ENCODE data around the gene STK25. TPM values are rescaled to one million over a fixed set of nuclear protein-coding genes. Genes with fewer than 3 reads are reported as not detected.

The STK25 gene
- total RNA-seq, 3 donors from 2014 or later = 102 to 139 (median 126) TPM

DNA sequence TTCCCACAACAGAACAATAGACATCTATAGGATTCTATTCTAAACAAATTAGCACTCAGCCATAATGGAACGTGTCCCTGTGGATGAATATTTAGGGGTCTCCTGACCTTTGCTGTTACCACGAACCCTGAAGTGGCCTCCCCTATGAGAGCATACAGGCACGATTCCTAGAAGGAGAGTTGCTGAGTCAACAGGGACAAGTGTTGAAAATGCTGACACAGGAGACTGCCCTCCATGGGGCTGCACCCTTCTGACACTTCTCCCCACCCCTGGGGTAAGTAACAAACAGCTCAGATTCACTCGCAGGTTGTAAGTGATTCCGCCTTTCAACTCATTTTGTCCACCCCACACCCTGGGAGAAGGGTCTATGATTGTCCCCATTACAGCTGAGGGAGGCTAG is 14.1 kb upstream of the STK25 start:
- no peak for DNase-seq (ENCODE audit: low spot score in 2 of 2)
- H3K27ac ChIP-seq = no peak overlapping the region
- peaks cover 0 to 13% of the 10 kb centered on the region in 2 donors for H3K27me3 ChIP-seq
- H3K4me3 ChIP-seq = no peak overlapping the region
- no peaks in the 10 kb centered on the region for H3K9me3 ChIP-seq
- intact Hi-C loops (cut with DNase I; ENCODE audit: low total_unique reads) = no loop called here
- TF ChIP-seq POLR2A (IDR thresholded peaks at IDR 0.05) (no peak), POLR2AphosphoS5 (IDR thresholded peaks at IDR 0.05) (no peak)
- TF ChIP-seq, protein P1, sequence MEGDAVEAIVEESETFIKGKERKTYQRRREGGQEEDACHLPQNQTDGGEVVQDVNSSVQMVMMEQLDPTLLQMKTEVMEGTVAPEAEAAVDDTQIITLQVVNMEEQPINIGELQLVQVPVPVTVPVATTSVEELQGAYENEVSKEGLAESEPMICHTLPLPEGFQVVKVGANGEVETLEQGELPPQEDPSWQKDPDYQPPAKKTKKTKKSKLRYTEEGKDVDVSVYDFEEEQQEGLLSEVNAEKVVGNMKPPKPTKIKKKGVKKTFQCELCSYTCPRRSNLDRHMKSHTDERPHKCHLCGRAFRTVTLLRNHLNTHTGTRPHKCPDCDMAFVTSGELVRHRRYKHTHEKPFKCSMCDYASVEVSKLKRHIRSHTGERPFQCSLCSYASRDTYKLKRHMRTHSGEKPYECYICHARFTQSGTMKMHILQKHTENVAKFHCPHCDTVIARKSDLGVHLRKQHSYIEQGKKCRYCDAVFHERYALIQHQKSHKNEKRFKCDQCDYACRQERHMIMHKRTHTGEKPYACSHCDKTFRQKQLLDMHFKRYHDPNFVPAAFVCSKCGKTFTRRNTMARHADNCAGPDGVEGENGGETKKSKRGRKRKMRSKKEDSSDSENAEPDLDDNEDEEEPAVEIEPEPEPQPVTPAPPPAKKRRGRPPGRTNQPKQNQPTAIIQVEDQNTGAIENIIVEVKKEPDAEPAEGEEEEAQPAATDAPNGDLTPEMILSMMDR (IDR thresholded peaks at IDR 0.05) = no peak
- no peaks in the 10 kb centered on the region for H3K4me1 ChIP-seq
- no peaks in the 10 kb centered on the region for H3K36me3 ChIP-seq

DNA sequence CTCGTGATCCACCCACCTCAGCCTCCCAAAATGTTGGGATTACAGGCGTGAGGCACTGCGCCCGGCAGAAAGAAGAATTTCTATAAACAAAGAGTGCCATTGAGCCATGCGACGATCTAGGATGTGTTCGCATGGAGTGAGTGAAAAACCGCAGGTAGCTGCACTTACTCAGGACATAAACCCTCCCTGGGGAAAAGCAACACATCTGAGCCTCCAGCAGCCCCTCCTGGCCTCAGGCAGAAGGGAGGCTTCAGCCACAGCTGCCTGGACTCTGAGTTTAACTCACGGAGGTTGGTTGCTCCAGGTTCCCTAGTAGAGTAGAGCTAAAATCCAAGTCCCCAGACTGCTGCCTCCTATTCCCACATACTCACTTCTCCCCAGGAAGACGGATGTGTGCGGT is 11.3 kb upstream of the STK25 start:
- Histone ChIP-seq H3K9me3 (no peaks in the 10 kb centered on the region), H3K4me3 (no peak overlapping the region), H3K27ac (no peak overlapping the region), H3K27me3 (peaks cover 0 to 13% of the 10 kb centered on the region in 2 donors), H3K4me1 (no peaks in the 10 kb centered on the region), H3K36me3 (no peaks in the 10 kb centered on the region)
- no peak for TF ChIP-seq POLR2A (IDR thresholded peaks at IDR 0.05)
- DNase-seq (ENCODE audit: low spot score in 2 of 2) = no peak
- intact Hi-C loops (cut with DNase I; ENCODE audit: low total_unique reads) = no loop called here

DNA sequence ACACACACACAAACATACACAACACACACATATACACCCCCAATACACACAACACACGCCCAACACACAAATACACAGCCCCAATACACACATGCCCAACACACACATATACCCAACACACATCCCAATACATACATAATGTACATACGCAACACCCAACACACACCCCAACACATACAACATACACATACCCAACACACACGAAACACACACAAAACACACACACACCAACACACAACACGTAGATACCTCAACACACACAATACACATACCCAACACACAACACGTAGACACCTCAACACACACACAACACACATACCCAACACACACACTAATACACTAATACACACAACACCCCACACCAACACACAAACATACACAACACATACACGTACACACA is 8.9 kb upstream of the STK25 start:
- H3K27me3 ChIP-seq = peaks cover 0 to 10% of the 10 kb centered on the region in 2 donors
- H3K4me1 ChIP-seq = no peaks in the 10 kb centered on the region
- intact Hi-C loops (cut with DNase I; ENCODE audit: low total_unique reads) = no loop called here
- H3K27ac ChIP-seq = no peak overlapping the region
- TF ChIP-seq POLR2AphosphoS5 (IDR thresholded peaks at IDR 0.05) (no peak), POLR2A (IDR thresholded peaks at IDR 0.05) (no peak)
- TF ChIP-seq, protein P1 (IDR thresholded peaks at IDR 0.05) = no peak
- no peak overlapping the region for H3K4me3 ChIP-seq
- H3K9me3 ChIP-seq = no peaks in the 10 kb centered on the region
- no peaks in the 10 kb centered on the region for H3K36me3 ChIP-seq
- no peak for DNase-seq (ENCODE audit: low spot score in 2 of 2)

DNA sequence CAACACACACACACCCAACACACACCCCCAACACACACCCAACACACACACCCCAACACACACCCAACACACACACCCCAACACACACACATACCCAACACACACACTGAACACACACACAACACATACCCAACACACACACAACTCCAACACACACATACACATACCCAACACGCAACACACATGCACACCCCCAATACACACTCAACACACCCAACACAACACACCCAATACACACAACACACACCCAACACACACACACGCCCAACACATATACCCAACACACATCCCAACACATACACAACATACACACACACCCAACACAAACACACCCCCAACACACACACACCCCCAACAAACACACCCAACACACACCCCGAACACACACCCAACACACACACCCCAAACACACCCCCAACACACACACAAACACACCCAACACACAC is 8.2 kb upstream of the STK25 start:
- TF ChIP-seq POLR2AphosphoS5 (IDR thresholded peaks at IDR 0.05) (no peak), POLR2A (IDR thresholded peaks at IDR 0.05) (no peak)
- TF ChIP-seq, protein P1 (IDR thresholded peaks at IDR 0.05) = no peak
- DNase-seq (ENCODE audit: low spot score in 2 of 2) = no peak
- intact Hi-C loops (cut with DNase I; ENCODE audit: low total_unique reads) = no loop called here

DNA sequence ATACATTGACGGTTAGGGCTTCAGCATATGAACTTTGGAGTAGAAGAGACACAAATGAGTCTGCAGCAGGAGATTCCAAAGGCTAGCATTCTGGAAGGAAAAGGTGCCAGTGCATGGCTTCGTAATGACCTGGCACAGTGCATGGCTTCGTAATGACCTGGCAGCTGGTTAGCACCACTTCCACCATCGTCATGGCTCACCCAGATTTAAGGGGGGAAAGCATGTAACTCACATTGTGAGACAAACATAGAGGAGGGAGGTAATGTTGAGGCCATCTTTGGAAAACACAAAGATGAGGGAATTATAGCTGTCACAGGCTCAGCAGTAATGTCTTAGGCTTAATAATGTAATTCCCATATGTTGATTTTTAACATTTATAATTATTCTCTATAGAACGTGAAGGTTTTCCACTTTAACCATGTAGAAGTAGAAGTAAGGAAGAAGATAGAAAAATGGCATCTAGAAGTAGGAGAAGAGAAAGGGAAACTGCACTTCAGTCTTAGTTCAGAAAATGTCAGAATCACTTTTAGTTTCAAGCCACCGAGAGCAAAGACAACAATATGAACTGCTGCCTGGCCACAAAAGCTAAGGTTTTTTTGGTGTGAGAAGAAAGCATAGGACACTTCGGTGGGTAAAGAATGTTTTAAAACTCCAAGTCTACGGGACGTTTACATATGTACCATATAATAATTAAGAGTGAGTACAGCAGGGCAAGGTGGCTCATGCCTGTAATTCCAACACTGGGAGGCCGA is 6.8 kb upstream of the STK25 start:
- H3K27ac ChIP-seq = no peak overlapping the region
- H3K27me3 ChIP-seq = no peaks in the 10 kb centered on the region
- intact Hi-C loops (cut with DNase I; ENCODE audit: low total_unique reads) = no loop called here
- no peaks in the 10 kb centered on the region for H3K4me1 ChIP-seq
- DNase-seq (ENCODE audit: low spot score in 2 of 2) = no peak
- H3K4me3 ChIP-seq = no peak overlapping the region
- no peaks in the 10 kb centered on the region for H3K36me3 ChIP-seq
- TF ChIP-seq, protein P1 (IDR thresholded peaks at IDR 0.05) = no peak
- TF ChIP-seq POLR2AphosphoS5 (IDR thresholded peaks at IDR 0.05) (no peak), POLR2A (IDR thresholded peaks at IDR 0.05) (no peak)
- H3K9me3 ChIP-seq = no peaks in the 10 kb centered on the region

More for the DNA sequence above, 8.2 kb upstream of the STK25 start:
- no peak overlapping the region for H3K27ac ChIP-seq
- no peaks in the 10 kb centered on the region for H3K36me3 ChIP-seq
- no peak overlapping the region for H3K4me3 ChIP-seq
- H3K27me3 ChIP-seq = peaks cover 0 to 6% of the 10 kb centered on the region in 2 donors
- H3K9me3 ChIP-seq = no peaks in the 10 kb centered on the region
- H3K4me1 ChIP-seq = no peaks in the 10 kb centered on the region

Data from breast epithelium (tissue), 4 donors.